GM12872 (cell line): ENCODE data around the gene TRIM63.

Experiments used
- TF ChIP-seq, protein P1 (sequence below): IDR thresholded peaks from 3 replicates; pipeline ENCODE4 v1.5.1; 2011; ENCODE audit warnings: low read depth, mild to moderate bottlenecking, low read length, moderate library complexity; ENCODE audit not compliant: insufficient read depth

TRIM63 gene

GRCh38 chr1:26031196-26031595 lies 36.2 kb downstream of the TRIM63 start:
- TF ChIP-seq, protein P1, sequence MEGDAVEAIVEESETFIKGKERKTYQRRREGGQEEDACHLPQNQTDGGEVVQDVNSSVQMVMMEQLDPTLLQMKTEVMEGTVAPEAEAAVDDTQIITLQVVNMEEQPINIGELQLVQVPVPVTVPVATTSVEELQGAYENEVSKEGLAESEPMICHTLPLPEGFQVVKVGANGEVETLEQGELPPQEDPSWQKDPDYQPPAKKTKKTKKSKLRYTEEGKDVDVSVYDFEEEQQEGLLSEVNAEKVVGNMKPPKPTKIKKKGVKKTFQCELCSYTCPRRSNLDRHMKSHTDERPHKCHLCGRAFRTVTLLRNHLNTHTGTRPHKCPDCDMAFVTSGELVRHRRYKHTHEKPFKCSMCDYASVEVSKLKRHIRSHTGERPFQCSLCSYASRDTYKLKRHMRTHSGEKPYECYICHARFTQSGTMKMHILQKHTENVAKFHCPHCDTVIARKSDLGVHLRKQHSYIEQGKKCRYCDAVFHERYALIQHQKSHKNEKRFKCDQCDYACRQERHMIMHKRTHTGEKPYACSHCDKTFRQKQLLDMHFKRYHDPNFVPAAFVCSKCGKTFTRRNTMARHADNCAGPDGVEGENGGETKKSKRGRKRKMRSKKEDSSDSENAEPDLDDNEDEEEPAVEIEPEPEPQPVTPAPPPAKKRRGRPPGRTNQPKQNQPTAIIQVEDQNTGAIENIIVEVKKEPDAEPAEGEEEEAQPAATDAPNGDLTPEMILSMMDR: no peak

DNA sequence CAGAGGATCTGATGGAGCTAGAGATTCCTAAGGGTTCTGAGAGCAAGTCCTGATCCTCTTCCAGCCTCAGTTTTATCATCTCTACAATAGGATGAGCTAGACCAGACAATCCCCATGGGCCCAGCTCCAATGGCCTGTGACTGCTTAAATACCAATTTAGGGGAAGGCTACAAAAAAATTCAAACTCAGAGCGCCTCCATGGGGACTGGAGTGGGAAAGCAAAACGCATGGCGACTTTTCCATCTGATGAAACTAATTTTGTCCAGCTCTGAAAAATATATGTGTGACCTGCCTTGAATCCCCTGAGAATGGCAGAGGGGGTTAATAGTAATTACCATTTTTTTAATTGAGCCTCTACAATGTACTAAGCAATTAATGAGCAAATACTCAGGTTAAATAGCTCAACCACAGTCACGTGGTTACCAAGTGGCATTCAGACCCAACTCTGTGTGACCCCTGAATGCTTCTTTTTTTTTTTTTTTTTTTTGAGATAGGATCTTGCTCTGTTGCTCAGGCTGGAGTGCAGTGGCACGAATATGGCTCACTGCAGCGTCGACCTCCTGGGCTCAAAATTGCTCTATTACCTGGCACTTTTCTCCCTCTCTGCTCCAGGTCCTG lies 37.5 kb downstream of the TRIM63 start:
- TF ChIP-seq, protein P1: no peak

DNA sequence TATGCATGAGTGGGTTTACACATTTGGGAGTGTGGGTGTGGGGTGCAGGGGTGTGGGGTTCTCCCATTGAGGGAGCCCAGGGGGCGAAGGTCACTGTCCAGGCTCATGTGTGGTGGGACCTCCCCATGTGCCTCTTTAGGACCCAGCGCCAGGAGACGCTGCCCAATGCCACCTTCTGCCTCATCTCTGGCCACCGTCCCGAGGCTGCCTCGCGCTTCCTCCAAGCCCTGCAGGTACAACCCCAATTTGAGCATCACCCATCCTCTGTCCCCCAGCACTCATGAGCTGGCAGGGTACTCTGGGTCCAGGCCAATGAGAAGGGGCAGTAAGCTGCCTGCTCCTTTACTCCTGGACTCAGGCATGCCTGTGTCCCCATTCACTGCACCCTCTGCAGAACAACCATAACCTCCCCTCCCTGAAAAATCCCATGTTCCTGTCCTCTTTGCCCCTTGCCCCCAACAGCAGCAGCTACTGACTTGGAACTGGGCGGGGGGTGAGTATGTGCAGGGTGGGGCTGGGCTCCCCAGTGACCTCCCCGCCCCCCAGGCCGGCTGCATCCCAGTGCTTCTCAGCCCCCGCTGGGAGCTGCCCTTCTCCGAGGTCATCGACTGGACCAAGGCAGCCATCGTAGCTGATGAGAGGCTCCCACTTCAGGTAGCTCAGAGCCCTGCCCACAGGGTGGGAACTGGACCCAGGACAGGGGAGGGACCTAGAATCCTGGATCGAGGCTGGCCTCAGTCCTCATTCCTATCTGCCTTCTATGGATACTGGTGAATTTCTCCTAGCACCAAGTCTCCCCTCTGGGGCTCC lies 38.2 kb downstream of the TRIM63 start:
- TF ChIP-seq, protein P1: no peak

- TF ChIP-seq, protein P1: no peak
Measured at GRCh38 chr1:26028490-26028980, 38.9 kb downstream of the TRIM63 start.

GRCh38 chr1:26027716-26028489 lies 39.5 kb downstream of the TRIM63 start:
- TF ChIP-seq, protein P1: no peak

- TF ChIP-seq, protein P1: no peak
Measured at GRCh38 chr1:26025517-26025916, 41.9 kb downstream of the TRIM63 start.

- TF ChIP-seq, protein P1: no peak
Measured at GRCh38 chr1:26025060-26025459, 42.4 kb downstream of the TRIM63 start.
